GM12875 (cell line): Measurements from ENCODE around the gene PTPA.
"Not testable (repeated sequence)": the region's sequence is repeated elsewhere in the genome, so short reads cannot be mapped to it uniquely, and the experiment has no call there.

ENCODE experiments used
- H3K4me3 ChIP-seq: one replicate; pipeline ENCODE4 v1.5.1; 2011; ENCODE audit warnings: low read depth, low read length, control low read depth
- TF ChIP-seq, protein P1 (sequence below): IDR thresholded peaks from 2 replicates; pipeline ENCODE4 v1.5.1; 2011; ENCODE audit warnings: low read depth, mild to moderate bottlenecking, control low read depth, inconsistent platforms, low read length, moderate library complexity, borderline replicate concordance; ENCODE audit not compliant: insufficient read depth

The PTPA gene

DNA sequence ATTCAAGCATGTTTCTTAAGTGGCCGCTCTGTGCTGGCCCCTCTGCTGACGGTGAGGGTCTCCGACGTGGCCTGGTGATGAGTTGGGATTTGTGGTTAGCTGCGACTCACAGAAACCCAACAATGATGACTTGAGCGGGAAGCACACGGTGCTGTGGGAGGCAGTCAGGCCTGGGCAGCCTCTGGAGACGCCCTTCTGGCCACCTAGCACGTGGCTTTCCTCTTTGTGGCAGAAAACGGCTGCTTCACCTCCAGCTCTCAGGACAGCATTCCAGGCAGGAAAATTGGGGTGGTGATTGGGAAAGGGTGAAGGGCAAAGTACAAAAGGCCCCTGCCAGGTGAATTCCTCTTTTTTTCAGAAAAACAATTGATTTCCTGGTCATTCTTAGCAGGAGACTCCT lies 84.4 kb downstream of the PTPA start:
- H3K4me3 ChIP-seq, result no peak overlapping the region
- TF ChIP-seq, protein P1, sequence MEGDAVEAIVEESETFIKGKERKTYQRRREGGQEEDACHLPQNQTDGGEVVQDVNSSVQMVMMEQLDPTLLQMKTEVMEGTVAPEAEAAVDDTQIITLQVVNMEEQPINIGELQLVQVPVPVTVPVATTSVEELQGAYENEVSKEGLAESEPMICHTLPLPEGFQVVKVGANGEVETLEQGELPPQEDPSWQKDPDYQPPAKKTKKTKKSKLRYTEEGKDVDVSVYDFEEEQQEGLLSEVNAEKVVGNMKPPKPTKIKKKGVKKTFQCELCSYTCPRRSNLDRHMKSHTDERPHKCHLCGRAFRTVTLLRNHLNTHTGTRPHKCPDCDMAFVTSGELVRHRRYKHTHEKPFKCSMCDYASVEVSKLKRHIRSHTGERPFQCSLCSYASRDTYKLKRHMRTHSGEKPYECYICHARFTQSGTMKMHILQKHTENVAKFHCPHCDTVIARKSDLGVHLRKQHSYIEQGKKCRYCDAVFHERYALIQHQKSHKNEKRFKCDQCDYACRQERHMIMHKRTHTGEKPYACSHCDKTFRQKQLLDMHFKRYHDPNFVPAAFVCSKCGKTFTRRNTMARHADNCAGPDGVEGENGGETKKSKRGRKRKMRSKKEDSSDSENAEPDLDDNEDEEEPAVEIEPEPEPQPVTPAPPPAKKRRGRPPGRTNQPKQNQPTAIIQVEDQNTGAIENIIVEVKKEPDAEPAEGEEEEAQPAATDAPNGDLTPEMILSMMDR, result no peak

GRCh38 chr9:129197045-129197444 lies 85.8 kb downstream of the PTPA start:
- H3K4me3 ChIP-seq, result not testable (repeated sequence)

GRCh38 chr9:129197978-129198318 lies 86.7 kb downstream of the PTPA start:
- H3K4me3 ChIP-seq, result no peak overlapping the region
- TF ChIP-seq, protein P1, result no peak
